Hepatocyte (in vitro differentiated cells): Measurements from ENCODE around the gene PHLPP1.

Experiments
- CTCF ChIP-seq: fragments of 200-600 bp; sonication (generic); IDR thresholded peaks from 2 replicates; pipeline ENCODE4 v1.5.1; 2016; ENCODE audit warnings: antibody characterized with exemption, mild to moderate bottlenecking; ENCODE audit not compliant: poor library complexity
- EZH2 ChIP-seq: fragments of 200-600 bp; sonication (generic); IDR thresholded peaks from 2 replicates; pipeline ENCODE4 v1.6.1; 2016; ENCODE audit warnings: antibody characterized with exemption, mild to moderate bottlenecking, borderline replicate concordance
- EZH2phosphoT487 ChIP-seq: fragments of 200-600 bp; sonication (generic); IDR thresholded peaks from one replicate; pipeline ENCODE4 v1.6.1; 2018; ENCODE audit warnings: antibody characterized with exemption, mild to moderate bottlenecking, low read depth, moderate library complexity; ENCODE audit not compliant: unreplicated experiment, severe bottlenecking

- TF ChIP-seq CTCF (no peak), EZH2phosphoT487 (no peak), EZH2 (no peak)
Measured at GRCh38 chr18:62999392-62999791, 284.1 kb downstream of the PHLPP1 start.
